ENCODE measurements around the gene SCFD2.
"Not testable (repeated sequence)": the region's sequence is repeated elsewhere in the genome, so short reads cannot be mapped to it uniquely, and the experiment has no call there.

Gene SCFD2

DNA sequence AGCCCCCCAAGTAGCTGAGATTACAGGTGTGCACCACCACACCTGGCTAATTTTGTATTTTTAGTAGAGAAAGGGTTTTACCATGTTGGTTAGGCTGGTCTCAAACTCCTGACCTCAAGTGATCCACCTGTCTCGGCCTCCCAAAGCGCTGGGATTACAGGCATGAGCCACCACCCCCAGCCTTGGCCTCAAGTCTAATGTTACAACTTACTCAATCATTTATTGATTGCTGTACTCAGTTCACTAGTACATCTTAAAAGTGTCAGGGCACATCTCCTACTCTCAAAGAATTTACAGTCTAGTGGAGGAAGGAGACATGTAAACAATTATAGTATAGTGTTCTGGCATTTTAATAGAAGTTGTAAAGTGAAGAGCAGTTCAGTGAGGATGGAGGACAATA is 19.5 kb downstream of the SCFD2 start:
- DNase-seq (ENCODE audit: low spot score) = not testable (repeated sequence)

GRCh38 chr4:53340145-53340544 is 25.7 kb downstream of the SCFD2 start:
- not testable (repeated sequence) for DNase-seq (ENCODE audit: low spot score)

DNA sequence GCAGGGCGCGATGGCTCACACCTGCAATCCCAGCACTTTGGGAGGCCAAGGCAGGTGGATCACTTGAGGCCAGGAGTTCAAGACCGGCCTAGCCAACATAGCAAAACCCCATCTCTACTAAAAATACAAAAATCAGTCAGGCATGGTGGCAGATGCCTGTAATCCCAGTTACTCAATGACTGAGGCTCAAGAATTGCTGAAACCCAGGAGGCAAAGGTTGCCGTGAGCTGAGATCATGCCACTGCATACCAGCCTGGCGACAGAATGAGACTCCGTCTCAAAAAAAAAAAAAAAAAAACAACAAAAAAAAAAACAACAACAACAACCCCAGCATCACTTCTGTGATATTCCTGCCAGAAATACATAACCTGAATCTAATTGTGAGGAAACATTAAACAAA is 30.9 kb downstream of the SCFD2 start:
- DNase-seq (ENCODE audit: low spot score) = not testable (repeated sequence)

GRCh38 chr4:53326535-53326934 is 39.3 kb downstream of the SCFD2 start:
- no peak for DNase-seq (ENCODE audit: low spot score)

- DNase-seq (ENCODE audit: low spot score) = no peak
Measured at GRCh38 chr4:53322696-53323095, 43.2 kb downstream of the SCFD2 start.

DNA sequence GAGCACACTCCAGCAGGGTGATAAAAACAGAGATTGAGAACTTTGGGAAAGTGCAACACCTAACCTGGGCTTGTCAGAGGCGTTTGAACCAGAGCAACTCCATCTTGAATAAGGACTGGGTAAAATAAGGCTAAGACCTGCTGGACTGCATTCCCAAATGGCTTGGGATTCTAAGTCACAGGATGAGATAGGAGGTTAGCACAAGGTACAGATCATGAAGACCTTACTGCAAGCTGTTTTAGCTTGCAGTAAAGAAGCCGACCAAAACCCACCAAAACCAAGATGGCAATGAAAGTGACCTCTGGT is 43.9 kb downstream of the SCFD2 start:
- DNase-seq (ENCODE audit: low spot score) = no peak

GRCh38 chr4:53321151-53321983 is 44.5 kb downstream of the SCFD2 start:
- DNase-seq (ENCODE audit: low spot score) = no peak

DNA sequence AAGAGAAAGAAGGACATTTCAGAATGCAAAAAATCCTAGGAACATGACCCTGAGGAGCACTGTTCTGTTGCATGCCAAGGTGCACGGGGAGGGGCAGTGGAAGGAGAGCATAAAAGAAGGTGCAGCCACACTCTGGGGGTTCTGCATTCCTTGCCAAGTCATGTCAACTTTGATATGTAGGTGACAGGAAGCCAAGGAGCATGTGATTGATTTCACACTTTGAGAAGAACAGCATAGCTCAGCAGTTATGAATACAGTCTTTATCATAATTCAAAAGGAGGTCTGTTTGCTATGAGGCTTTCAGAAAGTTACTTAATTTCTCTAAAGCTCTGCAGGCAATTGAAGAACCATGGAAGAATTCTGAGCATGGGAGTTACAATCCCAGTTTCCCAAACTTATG is 50.6 kb downstream of the SCFD2 start:
- no peak for DNase-seq (ENCODE audit: low spot score)

GRCh38 chr4:53314252-53314651 is 51.6 kb downstream of the SCFD2 start:
- peak; percentile 25 for DNase-seq (ENCODE audit: low spot score)

GRCh38 chr4:53313510-53313909 is 52.4 kb downstream of the SCFD2 start:
- peak; percentile 65 for DNase-seq (ENCODE audit: low spot score)

GRCh38 chr4:53309321-53310040 is 56.4 kb downstream of the SCFD2 start:
- DNase-seq (ENCODE audit: low spot score) = no peak

GRCh38 chr4:53307819-53308780 is 57.8 kb downstream of the SCFD2 start:
- no peak for DNase-seq (ENCODE audit: low spot score)

DNA sequence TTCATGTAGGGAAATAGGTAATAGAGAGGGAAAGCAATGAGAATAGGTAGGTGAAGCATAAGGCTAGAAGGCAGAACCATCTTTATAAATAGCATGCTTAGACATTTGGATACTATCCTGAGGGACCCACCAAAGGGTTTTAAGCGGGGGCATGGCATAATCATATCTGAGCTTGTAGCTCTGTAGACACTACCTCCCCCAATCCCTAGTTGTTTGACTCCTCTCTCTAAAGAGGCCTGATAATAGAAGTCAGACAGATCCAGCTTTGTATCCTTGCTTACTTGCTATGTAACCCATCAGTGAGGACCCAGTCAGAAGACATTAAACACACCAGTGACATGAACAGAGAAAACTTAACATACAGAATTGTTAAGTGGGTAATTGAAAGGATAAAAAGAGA is 58.7 kb downstream of the SCFD2 start:
- DNase-seq (ENCODE audit: low spot score) = no peak

DNA sequence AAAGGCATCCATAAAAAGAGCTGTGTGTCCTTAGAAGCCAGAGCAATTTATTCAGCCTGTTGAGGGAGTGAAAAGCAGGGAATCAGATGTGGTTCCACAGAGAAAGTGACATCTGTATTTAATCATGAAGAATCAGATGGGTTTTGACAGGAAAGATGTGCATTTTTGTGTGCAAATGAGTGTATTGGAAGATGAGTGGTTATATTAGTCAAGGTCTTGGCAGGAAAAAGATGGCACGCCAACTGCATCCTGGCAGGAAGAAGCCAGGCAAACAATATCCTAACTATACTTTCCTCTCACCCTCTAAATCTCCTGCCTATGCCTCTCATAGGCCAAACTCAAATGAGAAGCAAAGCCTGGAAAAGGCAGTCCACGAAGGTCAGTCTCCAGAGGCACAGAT is 59.1 kb downstream of the SCFD2 start:
- peak; percentile 20 for DNase-seq (ENCODE audit: low spot score)

DNA sequence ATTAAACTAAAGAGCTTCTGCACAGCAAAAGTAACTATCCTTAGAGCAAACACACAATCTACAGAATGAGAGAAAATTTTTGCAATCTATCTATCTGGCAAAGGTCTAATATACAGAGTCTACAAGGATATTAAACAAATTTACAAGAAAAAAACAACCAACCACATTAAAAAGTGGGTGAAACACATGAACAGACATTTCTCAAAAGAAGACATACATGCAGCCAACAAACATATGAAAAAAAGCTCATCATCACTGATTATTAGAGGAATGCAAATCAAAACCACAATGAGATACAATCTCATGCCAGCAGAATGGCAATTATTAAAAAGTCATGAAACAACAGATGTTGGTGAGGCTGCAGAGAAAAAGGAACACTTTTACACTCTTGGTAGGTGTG is 73.7 kb downstream of the SCFD2 start:
- DNase-seq (ENCODE audit: low spot score) = not testable (repeated sequence)

DNA sequence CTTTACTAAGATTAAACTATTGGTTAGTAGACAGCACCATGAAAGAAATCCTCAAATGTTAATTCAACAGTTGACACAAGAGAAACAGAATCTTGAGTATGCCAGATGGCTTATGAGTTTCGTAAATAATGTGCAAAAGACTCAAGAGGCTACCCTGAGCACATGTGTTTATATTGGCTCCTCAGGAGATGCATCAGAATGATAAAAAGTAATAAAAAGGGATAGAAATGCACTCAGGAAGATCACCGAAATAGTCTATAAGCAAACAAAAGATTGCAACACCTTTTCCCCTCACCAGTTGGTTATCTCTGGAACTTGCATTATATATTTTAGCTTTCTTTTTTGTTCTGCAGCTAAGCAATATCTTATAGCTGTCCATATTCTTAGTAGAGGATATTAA is 84.4 kb downstream of the SCFD2 start:
- no peak for DNase-seq (ENCODE audit: low spot score)

GRCh38 chr4:53280846-53281245 is 85.0 kb downstream of the SCFD2 start:
- no peak for DNase-seq (ENCODE audit: low spot score)

DNA sequence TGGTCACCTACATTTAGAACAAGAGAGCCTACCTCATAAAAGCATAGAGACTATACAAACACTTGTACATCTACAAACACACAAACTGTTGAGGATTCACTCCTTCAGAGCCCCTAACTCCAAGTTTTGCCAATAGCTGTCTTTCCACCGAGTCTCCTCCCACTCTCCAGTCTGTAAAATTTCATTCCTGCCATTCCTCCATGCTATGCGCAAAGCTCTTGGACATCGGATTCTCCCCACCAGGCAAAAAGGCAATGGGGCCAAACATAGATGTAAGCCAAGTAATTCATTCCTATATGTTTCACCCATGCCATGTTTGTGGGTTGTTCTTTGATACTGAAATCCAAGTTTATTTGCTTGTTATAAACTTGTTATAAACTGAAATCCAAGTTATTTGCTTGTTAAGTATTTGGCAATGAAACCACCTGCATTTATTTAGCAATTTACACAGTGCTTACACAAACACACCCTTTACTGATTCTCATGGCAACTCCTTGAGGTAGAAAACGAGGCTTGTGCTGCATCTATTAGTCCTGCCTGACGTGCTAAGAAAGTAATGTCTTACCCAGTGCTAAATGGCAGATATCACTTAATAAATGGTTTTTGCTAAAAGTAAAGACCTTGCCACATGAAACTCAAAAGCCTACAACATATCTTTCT is 91.1 kb downstream of the SCFD2 start:
- DNase-seq (ENCODE audit: low spot score) = no peak

GRCh38 chr4:53273726-53274125 is 92.1 kb downstream of the SCFD2 start:
- no peak for DNase-seq (ENCODE audit: low spot score)

- DNase-seq (ENCODE audit: low spot score) = no peak
Measured at GRCh38 chr4:53267026-53267425, 98.8 kb downstream of the SCFD2 start.

DNA sequence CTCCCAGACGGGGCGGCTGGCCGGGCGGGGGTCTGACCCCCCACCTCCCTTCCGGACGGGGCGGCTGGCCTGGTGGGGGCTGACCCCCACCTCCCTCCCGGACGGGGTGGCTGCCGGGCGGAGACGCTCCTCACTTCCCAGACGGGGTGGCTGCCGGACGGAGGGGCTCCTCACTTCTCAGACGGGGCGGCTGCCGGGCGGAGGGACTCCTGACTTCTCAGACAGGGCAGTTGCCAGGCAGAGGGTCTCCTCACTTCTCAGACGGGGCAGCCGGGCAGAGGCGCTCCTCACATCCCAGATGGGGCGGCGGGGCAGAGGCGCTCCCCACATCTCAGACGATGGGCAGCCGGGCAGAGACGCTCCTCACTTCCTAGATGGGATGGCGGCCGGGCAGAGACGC is 109.9 kb downstream of the SCFD2 start:
- DNase-seq (ENCODE audit: low spot score) = not testable (repeated sequence)

DNA sequence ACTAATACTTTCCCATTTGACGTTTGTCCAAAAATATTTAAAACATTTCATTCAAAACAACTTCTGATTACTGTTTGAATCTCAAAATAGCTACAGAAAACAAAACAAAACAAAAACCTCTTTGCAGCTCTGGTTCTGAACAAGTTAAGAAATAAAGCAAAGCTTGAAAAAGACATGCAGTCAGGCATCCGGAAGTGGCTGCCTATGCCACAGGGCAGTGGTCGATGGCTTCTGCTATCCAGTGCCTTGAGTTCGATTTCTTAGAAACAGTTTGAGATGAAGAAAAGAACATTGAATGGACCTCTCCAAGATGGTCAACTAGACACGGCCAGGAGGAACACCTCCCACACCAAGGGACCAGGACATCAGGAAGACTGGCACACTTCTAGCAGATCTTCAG is 125.3 kb downstream of the SCFD2 start:
- DNase-seq (ENCODE audit: low spot score) = no peak

All from Ammon's horn (tissue), 1 donor.